ENCODE measurements around the gene TUT4.

The TUT4 gene

GRCh38 chr1:52476943-52477342, 75.9 kb downstream of the TUT4 start:
- DNase-seq (ENCODE audit: low read depth in 1 of 2, low spot score in 1 of 2) = no peak

GRCh38 chr1:52474807-52475206, 78.1 kb downstream of the TUT4 start:
- no peak for DNase-seq (ENCODE audit: low read depth in 1 of 2, low spot score in 1 of 2)

GRCh38 chr1:52473039-52473438, 79.9 kb downstream of the TUT4 start:
- DNase-seq (ENCODE audit: low read depth in 1 of 2, low spot score in 1 of 2) = no peak

- no peak for DNase-seq (ENCODE audit: low read depth in 1 of 2, low spot score in 1 of 2)
Observed at GRCh38 chr1:52472384-52472783, 80.5 kb downstream of the TUT4 start.

- no peak for DNase-seq (ENCODE audit: low read depth in 1 of 2, low spot score in 1 of 2)
Observed at GRCh38 chr1:52469108-52469507, 83.8 kb downstream of the TUT4 start.

GRCh38 chr1:52463891-52464290, 89.0 kb downstream of the TUT4 start:
- DNase-seq (ENCODE audit: low read depth in 1 of 2, low spot score in 1 of 2) = no peak

- DNase-seq (ENCODE audit: low read depth in 1 of 2, low spot score in 1 of 2) = no peak
Observed at GRCh38 chr1:52461821-52462220, 91.1 kb downstream of the TUT4 start.

DNA sequence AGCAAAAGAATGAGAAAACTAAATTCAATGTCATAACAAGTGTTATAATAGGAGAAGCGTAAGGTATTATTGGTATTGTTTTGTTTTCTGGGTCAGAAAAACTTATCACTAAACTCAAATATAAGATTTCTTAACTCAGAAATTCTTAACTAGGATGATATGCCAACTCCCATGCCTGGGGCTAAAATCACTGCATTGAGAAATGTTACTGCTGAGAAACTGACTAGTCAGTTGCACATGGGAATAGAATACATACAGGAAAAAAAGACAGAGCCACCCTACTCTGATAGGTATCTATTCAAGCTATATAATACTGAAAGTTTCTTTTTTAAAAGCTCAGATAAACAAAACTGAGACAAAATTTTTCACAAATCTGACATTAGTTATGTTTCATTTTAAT, 92.2 kb downstream of the TUT4 start:
- DNase-seq (ENCODE audit: low read depth in 1 of 2, low spot score in 1 of 2) = no peak

DNA sequence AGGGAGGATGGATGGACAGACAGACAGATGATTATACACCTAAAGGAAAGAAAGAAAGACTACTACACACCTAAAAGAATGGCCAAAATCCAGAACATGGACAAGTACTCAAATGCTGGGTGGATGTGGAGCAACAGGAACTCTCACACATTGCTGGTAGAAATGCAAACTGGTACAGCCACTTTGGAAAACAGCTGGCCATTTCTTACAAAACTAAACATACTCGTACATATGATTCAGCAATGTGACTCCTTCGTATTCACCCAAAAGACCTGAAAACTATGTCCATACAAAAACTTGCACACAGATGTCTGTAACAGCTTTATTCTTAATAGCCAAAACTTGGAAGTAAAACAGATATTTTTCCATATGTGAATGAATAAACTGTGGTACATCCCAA, 97.2 kb downstream of the TUT4 start:
- DNase-seq (ENCODE audit: low read depth in 1 of 2, low spot score in 1 of 2) = no peak

DNA sequence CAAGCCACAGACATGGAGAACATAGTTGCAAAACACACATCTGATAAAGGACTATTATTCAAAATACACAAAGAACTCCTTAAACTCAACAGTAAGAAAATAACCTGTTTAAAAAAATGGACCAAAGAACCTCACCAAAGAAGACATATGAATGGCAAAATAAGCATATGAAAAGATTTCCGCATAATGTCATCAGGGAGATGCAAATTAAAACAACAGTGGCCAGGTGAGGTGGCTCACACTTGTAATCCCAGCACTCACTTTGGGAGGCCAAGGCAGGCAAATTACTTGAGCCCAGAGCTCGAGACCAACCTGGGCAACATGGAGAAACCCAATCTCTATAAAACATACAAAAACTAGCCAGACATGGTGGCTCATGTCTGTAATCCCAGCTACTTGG, 98.1 kb downstream of the TUT4 start:
- no peak for DNase-seq (ENCODE audit: low read depth in 1 of 2, low spot score in 1 of 2)

DNA sequence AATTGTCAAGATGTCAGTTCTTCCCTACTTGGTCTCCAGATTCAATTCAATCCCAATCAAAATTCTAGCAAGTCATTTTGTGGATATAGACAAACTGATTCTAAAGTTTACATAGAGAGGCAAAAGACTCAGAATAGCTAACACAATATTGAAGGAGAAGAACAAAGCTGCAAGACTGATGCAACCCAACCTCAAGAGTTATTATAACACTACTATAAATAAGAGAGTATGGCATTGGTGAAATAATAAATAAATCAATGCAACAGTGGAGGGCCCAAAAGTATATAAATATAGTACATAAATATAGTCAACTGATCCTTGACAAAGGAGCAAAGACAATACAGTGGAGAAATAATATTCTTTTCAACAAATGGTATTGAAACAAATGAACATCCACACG, 98.8 kb downstream of the TUT4 start:
- no peak for DNase-seq (ENCODE audit: low read depth in 1 of 2, low spot score in 1 of 2)

- no peak for DNase-seq (ENCODE audit: low read depth in 1 of 2, low spot score in 1 of 2)
Observed at GRCh38 chr1:52444463-52444862, 108.4 kb downstream of the TUT4 start.

GRCh38 chr1:52439976-52440375, 112.9 kb downstream of the TUT4 start:
- no peak for DNase-seq (ENCODE audit: low read depth in 1 of 2, low spot score in 1 of 2)

GRCh38 chr1:52436817-52437216, 116.1 kb downstream of the TUT4 start:
- DNase-seq (ENCODE audit: low read depth in 1 of 2, low spot score in 1 of 2) = no peak

DNA sequence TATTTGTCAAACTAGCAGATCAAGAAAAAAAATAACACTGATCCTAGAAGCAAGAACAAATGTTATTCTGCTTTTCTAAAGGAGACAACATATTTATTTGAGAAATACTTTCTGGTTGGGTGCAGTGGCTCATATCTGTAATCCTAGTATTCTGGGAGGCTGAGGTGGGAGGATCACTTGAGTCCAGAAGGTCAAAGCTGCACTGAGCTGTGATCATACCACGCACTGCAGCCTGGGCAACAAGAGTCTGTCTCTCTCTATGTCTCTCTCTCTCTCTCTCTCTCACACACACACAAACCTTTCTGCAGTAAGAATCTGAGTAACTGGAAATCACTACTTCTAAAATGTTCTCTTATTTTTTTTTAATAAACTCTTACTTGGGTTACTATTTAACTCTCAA, 117.2 kb downstream of the TUT4 start:
- DNase-seq (ENCODE audit: low read depth in 1 of 2, low spot score in 1 of 2) = no peak

DNA sequence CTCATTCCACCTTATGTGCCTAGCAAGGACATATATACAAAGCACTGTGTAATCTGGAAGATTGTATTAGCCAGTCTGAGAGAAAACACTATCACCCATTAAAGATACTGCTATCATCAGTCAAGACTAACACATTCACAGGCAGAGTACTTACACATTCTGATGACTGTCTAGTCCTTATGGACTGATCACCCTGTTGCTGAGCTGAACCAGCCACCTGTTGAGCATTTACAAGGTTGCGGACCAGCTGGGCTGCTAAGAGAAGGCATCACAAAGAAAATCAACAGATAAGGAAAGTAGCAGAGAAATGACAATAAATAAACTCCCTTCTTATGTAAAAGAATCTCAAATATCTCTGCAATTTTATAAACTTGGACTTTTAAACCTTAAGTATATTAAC, 117.7 kb downstream of the TUT4 start:
- no peak for DNase-seq (ENCODE audit: low read depth in 1 of 2, low spot score in 1 of 2)

DNA sequence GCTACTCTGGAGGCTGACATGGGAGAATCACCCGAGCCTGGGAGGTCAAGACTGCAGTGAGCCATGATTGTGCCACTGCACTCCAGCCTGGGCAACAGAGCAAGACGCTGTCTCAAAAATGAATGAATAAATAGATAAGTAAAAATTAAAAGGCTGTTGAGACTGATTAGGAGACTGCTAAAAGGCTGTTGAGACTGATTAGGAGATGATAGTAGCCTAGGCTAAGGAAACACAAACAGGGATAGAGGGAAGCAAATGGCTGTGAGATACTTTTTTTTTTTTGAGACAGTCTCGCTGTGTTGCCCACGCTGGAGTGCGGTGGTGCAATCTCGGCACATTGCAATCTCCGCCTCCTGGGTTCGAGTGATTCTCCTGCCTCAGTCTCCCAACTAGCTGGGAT, 120.1 kb downstream of the TUT4 start:
- DNase-seq (ENCODE audit: low read depth in 1 of 2, low spot score in 1 of 2) = no peak

DNA sequence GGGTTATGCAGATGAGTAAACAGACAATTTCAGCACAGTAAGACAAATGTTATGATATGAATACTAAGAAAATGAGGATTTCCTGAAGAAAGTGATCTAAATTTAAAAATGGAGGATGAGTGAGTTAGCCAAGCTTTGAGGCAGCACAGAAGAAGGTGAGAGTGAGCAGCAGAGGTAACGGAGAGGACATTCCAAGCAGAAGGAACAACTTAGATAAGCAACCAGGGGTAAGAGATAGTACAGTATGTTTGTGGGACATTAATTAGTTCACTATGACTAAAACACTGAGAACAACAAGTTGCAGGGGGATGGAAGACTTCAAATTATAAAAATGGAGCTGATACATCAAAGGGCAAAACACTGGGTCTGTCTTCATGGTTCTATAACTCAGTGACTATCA, 125.7 kb downstream of the TUT4 start:
- no peak for DNase-seq (ENCODE audit: low read depth in 1 of 2, low spot score in 1 of 2)

DNA sequence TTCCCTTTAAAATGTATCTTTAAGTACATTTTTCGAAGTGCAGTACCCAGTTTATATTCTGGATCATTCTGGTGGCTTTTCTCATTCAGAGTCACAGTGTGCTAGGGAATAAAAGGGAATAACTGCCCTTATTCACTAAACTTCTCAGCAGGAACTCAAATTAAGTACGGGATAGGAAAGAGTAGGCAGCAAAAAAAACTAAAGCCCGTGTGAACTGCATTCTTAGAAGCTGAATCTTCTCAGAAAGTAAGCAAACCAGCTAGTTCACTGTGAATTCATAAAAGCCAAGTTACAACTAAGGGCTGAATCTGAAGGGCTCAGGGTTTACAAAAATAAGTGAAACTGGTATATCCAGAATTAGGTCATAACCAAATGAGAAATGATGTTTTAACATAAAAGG, 126.5 kb downstream of the TUT4 start:
- DNase-seq (ENCODE audit: low read depth in 1 of 2, low spot score in 1 of 2) = no peak

DNA sequence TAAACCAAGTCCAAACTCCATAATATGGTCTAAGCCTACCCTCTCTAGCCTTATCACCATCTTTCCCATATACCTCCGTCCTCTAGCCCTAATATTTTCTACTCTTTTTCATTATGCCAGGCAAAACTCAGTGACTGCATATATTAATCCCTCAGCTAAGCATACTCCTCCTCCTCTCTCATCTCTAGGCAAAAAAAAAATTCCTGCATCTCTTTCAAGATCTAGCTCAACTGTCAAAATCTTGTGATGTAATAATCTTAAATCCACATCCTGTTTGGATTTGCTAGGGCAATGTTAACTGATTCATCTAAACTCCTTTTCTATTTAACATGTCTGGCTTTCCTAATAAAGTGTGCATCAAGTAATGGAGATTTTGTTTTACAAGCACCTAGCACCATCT, 128.1 kb downstream of the TUT4 start:
- DNase-seq (ENCODE audit: low read depth in 1 of 2, low spot score in 1 of 2) = no peak

DNA sequence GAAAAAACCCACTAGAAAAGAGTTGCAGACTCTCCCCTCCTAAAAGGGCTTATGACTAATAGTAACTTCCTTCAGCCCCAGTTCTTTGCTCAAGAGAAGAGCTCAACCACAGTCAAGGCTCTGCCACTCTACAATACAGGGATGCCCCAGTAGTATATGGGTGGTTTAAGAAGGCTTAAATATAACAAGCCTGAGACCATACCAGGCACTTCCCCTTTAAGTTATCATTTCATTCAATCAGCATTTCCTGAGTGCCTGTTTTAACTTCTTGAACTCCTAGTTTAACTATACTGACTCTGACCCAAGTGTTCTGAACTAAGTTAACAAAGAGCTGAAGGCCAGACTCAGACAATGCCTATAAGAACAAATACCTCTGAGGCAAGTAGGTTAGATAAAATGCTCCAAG, 128.7 kb downstream of the TUT4 start:
- DNase-seq (ENCODE audit: low read depth in 1 of 2, low spot score in 1 of 2) = peak in 1 of 2 donors; percentile 6

GRCh38 chr1:52423771-52424170, 129.1 kb downstream of the TUT4 start:
- DNase-seq (ENCODE audit: low read depth in 1 of 2, low spot score in 1 of 2) = peak; percentile 13 to 49

- DNase-seq (ENCODE audit: low read depth in 1 of 2, low spot score in 1 of 2) = no peak
Observed at GRCh38 chr1:52423055-52423454, 129.8 kb downstream of the TUT4 start.

- no peak for DNase-seq (ENCODE audit: low read depth in 1 of 2, low spot score in 1 of 2)
Observed at GRCh38 chr1:52420713-52421112, 132.2 kb downstream of the TUT4 start.

All from activated CD4-positive, alpha-beta T cell treated with anti-CD3 and anti-CD28 coated beads, Interleukin-2, amount 50 U/mL, for 24 hours (primary cell).